ENCODE data around the gene KDM2B. TPM values are rescaled to one million over a fixed set of nuclear protein-coding genes. Genes with fewer than 3 reads are reported as not detected.

Gene KDM2B
- total and polyA plus RNA-seq, 2 donors from 2014 or later, result 6.2 to 19.7 TPM

GRCh38 chr12:121533394-121534090 is 47.3 kb downstream of the KDM2B start:
- no peak overlapping the region for H3K4me3 ChIP-seq (ENCODE audit: low read length in 3 of 3)
- intact Hi-C loops (cut with DNase I), result no loop called here
- TF ChIP-seq CTCF (IDR thresholded peaks at IDR 0.05; ENCODE audit: borderline replicate concordance, extremely low read depth, insufficient read depth), result no peak
- H3K9ac ChIP-seq (ENCODE audit: low read length in 3 of 3), result no peak overlapping the region
- no peak overlapping the region for H3K27ac ChIP-seq (ENCODE audit: low read depth in 2 of 2, low read length in 2 of 2)
- no peaks in the 10 kb centered on the region for H3K9me3 ChIP-seq (ENCODE audit: control insufficient read depth in 2 of 3, insufficient read depth in 1 of 3, low read length in 3 of 3)
- peaks cover 2 to 5% (median 2%) of the 10 kb centered on the region in 3 donors for H3K36me3 ChIP-seq (ENCODE audit: control insufficient read depth in 2 of 3, insufficient read depth in 3 of 3, low read length in 3 of 3)
- peaks cover 3 to 29% (median 21%) of the 10 kb centered on the region in 3 donors for H3K4me1 ChIP-seq (ENCODE audit: control insufficient read depth in 2 of 3, insufficient read depth in 2 of 3, low read depth in 1 of 3, low read length in 3 of 3)
- no peaks in the 10 kb centered on the region for H3K27me3 ChIP-seq (ENCODE audit: control insufficient read depth, insufficient read depth, low read length)
- FAIRE-seq (no peak), DNase-seq (peak in 1 of 5 donors; percentile 44)

- Histone ChIP-seq H3K9ac (ENCODE audit: low read length in 3 of 3) (no peak overlapping the region), H3K9me3 (ENCODE audit: control insufficient read depth in 2 of 3, insufficient read depth in 1 of 3, low read length in 3 of 3) (no peaks in the 10 kb centered on the region), H3K27ac (ENCODE audit: low read depth in 2 of 2, low read length in 2 of 2) (peak overlapping the region; percentile 36 to 57), H3K4me3 (ENCODE audit: low read length in 3 of 3) (no peak overlapping the region), H3K4me1 (ENCODE audit: control insufficient read depth in 2 of 3, insufficient read depth in 2 of 3, low read depth in 1 of 3, low read length in 3 of 3) (peaks cover 3 to 25% (median 21%) of the 10 kb centered on the region in 3 donors), H3K27me3 (ENCODE audit: control insufficient read depth, insufficient read depth, low read length) (no peaks in the 10 kb centered on the region), H3K36me3 (ENCODE audit: control insufficient read depth in 2 of 3, insufficient read depth in 3 of 3, low read length in 3 of 3) (peaks cover 2 to 5% (median 4%) of the 10 kb centered on the region in 3 donors)
- DNase-seq (peak in 3 of 5 donors; percentile 46 to 87 (median 49)), FAIRE-seq (no peak)
- intact Hi-C loops (cut with DNase I), result no loop called here
- no peak for TF ChIP-seq CTCF (IDR thresholded peaks at IDR 0.05; ENCODE audit: borderline replicate concordance, extremely low read depth, insufficient read depth)
Measured at GRCh38 chr12:121532503-121533393, 48.1 kb downstream of the KDM2B start.

- FAIRE-seq, result no peak
- intact Hi-C loops (cut with DNase I), result no loop called here
- Histone ChIP-seq H3K27ac (ENCODE audit: low read depth in 2 of 2, low read length in 2 of 2) (no peak overlapping the region), H3K36me3 (ENCODE audit: control insufficient read depth in 2 of 3, insufficient read depth in 3 of 3, low read length in 3 of 3) (peaks cover 2 to 5% (median 4%) of the 10 kb centered on the region in 3 donors), H3K9ac (ENCODE audit: low read length in 3 of 3) (no peak overlapping the region), H3K27me3 (ENCODE audit: control insufficient read depth, insufficient read depth, low read length) (no peaks in the 10 kb centered on the region), H3K4me3 (ENCODE audit: low read length in 3 of 3) (no peak overlapping the region), H3K4me1 (ENCODE audit: control insufficient read depth in 2 of 3, insufficient read depth in 2 of 3, low read depth in 1 of 3, low read length in 3 of 3) (peaks cover 3 to 23% (median 16%) of the 10 kb centered on the region in 3 donors), H3K9me3 (ENCODE audit: control insufficient read depth in 2 of 3, insufficient read depth in 1 of 3, low read length in 3 of 3) (no peaks in the 10 kb centered on the region)
- no peak for DNase-seq
- TF ChIP-seq CTCF (IDR thresholded peaks at IDR 0.05; ENCODE audit: borderline replicate concordance, extremely low read depth, insufficient read depth), result no peak
Measured at GRCh38 chr12:121531356-121531750, 49.5 kb downstream of the KDM2B start.

Data from kidney (tissue), 14 donors.